ENCODE results near the gene SMO.
A peak's percentile ranks its signal among the peaks of the same experiment; 100 is the strongest.

SMO gene

GRCh38 chr7:129202058-129202777 is 13.8 kb downstream of the SMO start:
- H3K27me3 Mint-ChIP-seq (ENCODE audit: low read depth) = no peaks in the 10 kb centered on the region
- H3K27ac Mint-ChIP-seq = peak overlapping the region in 2 of 3 experiments; percentile 14 to 64

GRCh38 chr7:129203050-129203741 is 14.8 kb downstream of the SMO start:
- H3K9me3 Mint-ChIP-seq = no peaks in the 10 kb centered on the region
- H3K36me3 Mint-ChIP-seq (ENCODE audit: low read depth) = peaks cover 56% of the 10 kb centered on the region
- H3K27me3 Mint-ChIP-seq (ENCODE audit: low read depth) = no peaks in the 10 kb centered on the region
- no peak for TF ChIP-seq CTCF (IDR thresholded peaks at IDR 0.05; ENCODE audit: unreplicated experiment in 3 of 3)
- H3K27ac Mint-ChIP-seq = peak overlapping the region in 1 of 3 experiments; percentile 31
- no peak overlapping the region for H3K4me3 Mint-ChIP-seq
- no peaks in the 10 kb centered on the region for H3K4me1 Mint-ChIP-seq

More at GRCh38 chr7:129202058-129202777, 13.8 kb downstream of the SMO start:
- H3K36me3 Mint-ChIP-seq (ENCODE audit: low read depth) = peaks cover 54% of the 10 kb centered on the region
- H3K4me1 Mint-ChIP-seq = no peaks in the 10 kb centered on the region
- no peaks in the 10 kb centered on the region for H3K9me3 Mint-ChIP-seq
- no peak overlapping the region for H3K4me3 Mint-ChIP-seq
- no peak for TF ChIP-seq CTCF (IDR thresholded peaks at IDR 0.05; ENCODE audit: unreplicated experiment in 3 of 3)

- TF ChIP-seq CTCF (IDR thresholded peaks at IDR 0.05; ENCODE audit: unreplicated experiment in 3 of 3) = no peak
- H3K4me1 Mint-ChIP-seq = no peaks in the 10 kb centered on the region
- no peaks in the 10 kb centered on the region for H3K27me3 Mint-ChIP-seq (ENCODE audit: low read depth)
- peaks cover 59% of the 10 kb centered on the region for H3K36me3 Mint-ChIP-seq (ENCODE audit: low read depth)
- H3K27ac Mint-ChIP-seq = peak overlapping the region in 1 of 3 experiments; percentile 18
- H3K9me3 Mint-ChIP-seq = no peaks in the 10 kb centered on the region
- H3K4me3 Mint-ChIP-seq = no peak overlapping the region
These were observed 16.8 kb downstream of the SMO start for GRCh38 chr7:129205126-129205818.

GRCh38 chr7:129205987-129206785 is 17.8 kb downstream of the SMO start:
- Mint-ChIP-seq H3K27me3 (ENCODE audit: low read depth) (no peaks in the 10 kb centered on the region), H3K4me1 (no peaks in the 10 kb centered on the region), H3K9me3 (no peaks in the 10 kb centered on the region), H3K36me3 (ENCODE audit: low read depth) (peaks cover 64% of the 10 kb centered on the region), H3K4me3 (no peak overlapping the region), H3K27ac (no peak overlapping the region)
- TF ChIP-seq CTCF (IDR thresholded peaks at IDR 0.05; ENCODE audit: unreplicated experiment in 3 of 3) = no peak

- TF ChIP-seq CTCF (IDR thresholded peaks at IDR 0.05; ENCODE audit: unreplicated experiment in 3 of 3) = no peak
- Mint-ChIP-seq H3K27me3 (ENCODE audit: low read depth) (no peaks in the 10 kb centered on the region), H3K36me3 (ENCODE audit: low read depth) (peaks cover 60% of the 10 kb centered on the region), H3K4me3 (no peak overlapping the region), H3K27ac (no peak overlapping the region), H3K4me1 (peaks cover under 1% of the 10 kb centered on the region), H3K9me3 (no peaks in the 10 kb centered on the region)
These were observed 20.2 kb downstream of the SMO start for GRCh38 chr7:129208667-129209066.

Measured in nephron (organoid).